H1 (cell line): ENCODE data around the gene SH2D4B. TPM values are rescaled to one million over a fixed set of nuclear protein-coding genes. Genes with fewer than 3 reads are reported as not detected.
A peak's percentile ranks its signal among the peaks of the same experiment; 100 is the strongest.

Experiments
- CTCF ChIA-PET: fragments of 300-600 bp; sonication (Branson Sonifier 250); formaldehyde crosslinking; loops from one replicate; lab custom pipeline; 2021; ENCODE audit not compliant: partially characterized antibody; lab: Charles Lee
- POLR2A ChIA-PET: fragments of 300-600 bp; sonication (Branson Sonifier 250); formaldehyde crosslinking; loops from one replicate; lab custom pipeline; 2021; ENCODE audit warnings: inconsistent platforms; ENCODE audit not compliant: partially characterized antibody; lab: Charles Lee
- DNase-seq, 2 experiments: peaks; one replicate each; pipeline versions ENCODE4 v3.0.0 to v3.0.0-alpha.2; 2010 to 2022; ENCODE audit warnings: low spot score in 2 of 2, low read depth in 1 of 2, mixed read lengths in 1 of 2
- FAIRE-seq: peaks from 2 replicates; lab custom pipeline; 2011; peaks lifted over from hg19 to GRCh38; lab: Jason Lieb, UNC
- H2AFZ ChIP-seq: 2 replicates; pipeline ENCODE4 v1.8.1; 2012; ENCODE audit warnings: low read length, inconsistent platforms
- H2AK5ac ChIP-seq: 2 replicates; pipeline ENCODE4 v1.6.1; 2013; ENCODE audit warnings: low read depth, low read length
- H2BK120ac ChIP-seq: replicated peaks from 2 replicates; pipeline ENCODE3; 2013; ENCODE audit warnings: low read depth, low read length, inconsistent platforms
- H2BK12ac ChIP-seq: 2 replicates; pipeline ENCODE4 v1.6.1; 2013; ENCODE audit warnings: low read depth, low read length
- H2BK15ac ChIP-seq: 2 replicates; pipeline ENCODE4 v1.6.1; 2013; ENCODE audit warnings: low read length
- H2BK20ac ChIP-seq: 2 replicates; pipeline ENCODE4 v1.6.1; 2013; ENCODE audit warnings: low read length
- H2BK5ac ChIP-seq: 2 replicates; pipeline ENCODE4 v1.6.1; 2013; ENCODE audit warnings: low read depth, low read length
- H3K14ac ChIP-seq: 2 replicates; pipeline ENCODE4 v1.6.1; 2013; ENCODE audit warnings: inconsistent platforms; ENCODE audit not compliant: insufficient read length
- H3K18ac ChIP-seq: 2 replicates; pipeline ENCODE4 v1.6.1; 2013; ENCODE audit warnings: low read length; ENCODE audit errors: extremely low read depth
- H3K23ac ChIP-seq: 2 replicates; pipeline ENCODE4 v1.6.1; 2013; ENCODE audit warnings: inconsistent platforms; ENCODE audit not compliant: insufficient read length
- H3K23me2 ChIP-seq: 2 replicates; pipeline ENCODE4 v1.6.1; 2013; ENCODE audit warnings: low read depth, low read length
- H3K27ac ChIP-seq: 2 replicates; pipeline ENCODE4 v1.6.1; 2011; ENCODE audit warnings: low read depth, low read length, inconsistent platforms
- H3K27me3 ChIP-seq, 4 experiments: replicated peaks in 1 of 4; 1 replicate in 1 of 4; 2 replicates in 3 of 4; pipeline versions ENCODE4 v1.6.1 to v1.8.1; 2011 to 2013; ENCODE audit warnings: low read length in 3 of 4, mild to moderate bottlenecking in 3 of 4, inconsistent platforms in 2 of 4, mixed read lengths in 2 of 4, moderate library complexity in 1 of 4; ENCODE audit not compliant: control insufficient read depth in 3 of 4, insufficient read depth in 3 of 4; ENCODE audit errors: extremely low read depth in 1 of 4
- H3K36me3 ChIP-seq, 4 experiments: 2 replicates each; pipeline versions ENCODE4 v1.6.1 to v1.8.1; 2011 to 2013; ENCODE audit warnings: mild to moderate bottlenecking in 4 of 4, low read length in 3 of 4, moderate library complexity in 2 of 4, control low read depth in 1 of 4, inconsistent platforms in 1 of 4; ENCODE audit not compliant: insufficient read depth in 4 of 4, control insufficient read depth in 2 of 4
- H3K4ac ChIP-seq: replicated peaks from 2 replicates; pipeline ENCODE3; 2013; ENCODE audit warnings: low read length, low read depth, mixed read lengths, inconsistent platforms; ENCODE audit not compliant: insufficient read length
- H3K4me1 ChIP-seq, 4 experiments: replicated peaks in 1 of 4; 1 replicate in 1 of 4; 2 replicates in 3 of 4; pipeline versions ENCODE4 v1.6.1 to v1.8.1; 2011 to 2013; ENCODE audit warnings: low read length in 3 of 4, inconsistent platforms in 2 of 4, mixed read lengths in 1 of 4; ENCODE audit not compliant: insufficient read depth in 4 of 4, control insufficient read depth in 3 of 4
- H3K4me2 ChIP-seq, 2 experiments: 2 replicates each; pipeline versions ENCODE4 v1.6.1 to v1.8.1; 2011 to 2013; ENCODE audit warnings: low read depth in 2 of 2, low read length in 2 of 2, control low read depth in 1 of 2, inconsistent platforms in 1 of 2, mild to moderate bottlenecking in 1 of 2; ENCODE audit not compliant: insufficient read depth in 1 of 2
- H3K4me3 ChIP-seq, 4 experiments: fragments of 200-600, 300-600 bp in 1 of 4; sonication (generic), shearing (Covaris generic), sonication (Bioruptor Twin) in 1 of 4; 2 replicates each; pipeline versions ENCODE4 v1.5.1 to v1.8.1; 2011 to 2016; ENCODE audit warnings: low read length in 4 of 4, low read depth in 3 of 4, control low read depth in 2 of 4, inconsistent platforms in 2 of 4, mild to moderate bottlenecking in 2 of 4, mixed read lengths in 1 of 4, moderate library complexity in 1 of 4; ENCODE audit not compliant: insufficient read depth in 2 of 4; ENCODE audit errors: extremely low read depth in 1 of 4
- H3K56ac ChIP-seq: replicated peaks from 2 replicates; pipeline ENCODE3; 2013; ENCODE audit warnings: low read depth, mild to moderate bottlenecking, mixed read lengths, low read length, inconsistent platforms; ENCODE audit not compliant: insufficient read length
- H3K79me1 ChIP-seq: 2 replicates; pipeline ENCODE4 v1.6.1; 2013; ENCODE audit warnings: low read depth, low read length, control low read depth
- H3K79me2 ChIP-seq, 2 experiments: 2 replicates each; pipeline versions ENCODE4 v1.6.1 to v1.8.1; 2012 to 2013; ENCODE audit warnings: low read length in 2 of 2, mild to moderate bottlenecking in 2 of 2, inconsistent platforms in 1 of 2; ENCODE audit not compliant: insufficient read depth in 2 of 2, control insufficient read depth in 1 of 2
- H3K9ac ChIP-seq, 4 experiments: replicated peaks in 1 of 4; 1 replicate in 1 of 4; 2 replicates in 3 of 4; pipeline versions ENCODE4 v1.6.1 to v1.8.1; 2011 to 2013; ENCODE audit warnings: low read depth in 3 of 4, low read length in 3 of 4, control low read depth in 2 of 4, mild to moderate bottlenecking in 2 of 4, moderate library complexity in 2 of 4, inconsistent platforms in 1 of 4; ENCODE audit errors: extremely low read depth in 1 of 4
- H3K9me3 ChIP-seq, 2 experiments: 2 replicates each; pipeline versions ENCODE4 v1.6.1 to v1.8.1; 2012 to 2013; ENCODE audit warnings: mild to moderate bottlenecking in 2 of 2, moderate library complexity in 2 of 2, control low read depth in 1 of 2, inconsistent platforms in 1 of 2, low read depth in 1 of 2, low read length in 1 of 2, mixed read lengths in 1 of 2; ENCODE audit not compliant: insufficient read depth in 2 of 2
- H4K20me1 ChIP-seq, 2 experiments: replicated peaks in 1 of 2; 2 replicates each; pipeline versions ENCODE3 to v1.8.1; 2011 to 2013; ENCODE audit warnings: inconsistent platforms in 2 of 2, low read length in 2 of 2, mild to moderate bottlenecking in 1 of 2; ENCODE audit not compliant: insufficient read depth in 2 of 2, control insufficient read depth in 1 of 2
- H4K5ac ChIP-seq: 2 replicates; pipeline ENCODE4 v1.6.1; 2013; ENCODE audit warnings: low read length, low read depth, mixed read lengths, inconsistent platforms; ENCODE audit not compliant: insufficient read length
- H4K8ac ChIP-seq: 2 replicates; pipeline ENCODE4 v1.8.0; 2013; ENCODE audit warnings: mild to moderate bottlenecking, moderate library complexity, low read length, inconsistent platforms; ENCODE audit not compliant: insufficient read depth; ENCODE audit errors: extremely low read depth
- H4K91ac ChIP-seq: replicated peaks from 2 replicates; pipeline ENCODE3; 2013; ENCODE audit warnings: low read length, mixed read lengths, inconsistent platforms; ENCODE audit not compliant: insufficient read length
- CEBPB ChIP-seq: IDR thresholded peaks from 2 replicates; pipeline ENCODE4 v1.6.1; 2012; ENCODE audit warnings: low read depth, low read length
- MAFK ChIP-seq: IDR thresholded peaks from 2 replicates; pipeline ENCODE4 v1.6.1; 2012; ENCODE audit warnings: low read depth, mild to moderate bottlenecking, improper control_type of control experiment, low read length
- NANOG ChIP-seq: IDR thresholded peaks from 2 replicates; pipeline ENCODE4 v1.6.1; 2011; ENCODE audit warnings: low read length, low read depth, mild to moderate bottlenecking, inconsistent platforms; ENCODE audit not compliant: insufficient read depth, poor library complexity, severe bottlenecking
- WGBS, 2 experiments: shearing (Covaris generic) in 1 of 2; methylation state at CpG; one replicate each; pipeline versions ENCODE4 v1.1.6 to v1.1.7; 2013 to 2015; ENCODE audit warnings: low lambda C conversion rate in 2 of 2, mixed read lengths in 2 of 2, inconsistent platforms in 1 of 2, low coverage in 1 of 2, missing lambda C conversion rate in 1 of 2; ENCODE audit not compliant: insufficient replicate concordance in 2 of 2, insufficient coverage in 1 of 2, insufficient read length in 1 of 2; ENCODE audit errors: extremely low coverage in 1 of 2, missing lambda C conversion rate in 1 of 2; 5-methylcytosine and 5-hydroxymethylcytosine counted together
- polyA plus RNA-seq, 7 experiments: library from polyadenylated mRNA; depleted of rRNA in 3 of 7; stranded (reverse) in 5 of 7; unstranded in 2 of 7; fragments of >200 nt in 5 of 7; fragments of 200-250 nt in 2 of 7; gene quantifications; 1 replicate in 5 of 7; 2 replicates in 1 of 7; 4 replicates in 1 of 7; pipeline versions ENCODE4 v1.2.1 to v1.2.3, GENCODE V29; 2011 to 2013; ENCODE audit warnings: missing spikeins in 2 of 7, mixed read lengths in 2 of 7
- total RNA-seq: library from RNA; stranded (reverse); fragmentation: NEBNext Ultra II Directional; extraction: Animal tissue kit (Norgen Biotek cat#: 25700); gene quantifications from 2 replicates; pipeline ENCODE4 v1.2.1, GENCODE V29; 2021

The SH2D4B gene
- total and polyA plus RNA-seq, 2 of the 8 experiments (the other 6 are each of a cell fraction or from before 2014, with no cell fraction given) = 0.06 to 0.13 TPM

DNA sequence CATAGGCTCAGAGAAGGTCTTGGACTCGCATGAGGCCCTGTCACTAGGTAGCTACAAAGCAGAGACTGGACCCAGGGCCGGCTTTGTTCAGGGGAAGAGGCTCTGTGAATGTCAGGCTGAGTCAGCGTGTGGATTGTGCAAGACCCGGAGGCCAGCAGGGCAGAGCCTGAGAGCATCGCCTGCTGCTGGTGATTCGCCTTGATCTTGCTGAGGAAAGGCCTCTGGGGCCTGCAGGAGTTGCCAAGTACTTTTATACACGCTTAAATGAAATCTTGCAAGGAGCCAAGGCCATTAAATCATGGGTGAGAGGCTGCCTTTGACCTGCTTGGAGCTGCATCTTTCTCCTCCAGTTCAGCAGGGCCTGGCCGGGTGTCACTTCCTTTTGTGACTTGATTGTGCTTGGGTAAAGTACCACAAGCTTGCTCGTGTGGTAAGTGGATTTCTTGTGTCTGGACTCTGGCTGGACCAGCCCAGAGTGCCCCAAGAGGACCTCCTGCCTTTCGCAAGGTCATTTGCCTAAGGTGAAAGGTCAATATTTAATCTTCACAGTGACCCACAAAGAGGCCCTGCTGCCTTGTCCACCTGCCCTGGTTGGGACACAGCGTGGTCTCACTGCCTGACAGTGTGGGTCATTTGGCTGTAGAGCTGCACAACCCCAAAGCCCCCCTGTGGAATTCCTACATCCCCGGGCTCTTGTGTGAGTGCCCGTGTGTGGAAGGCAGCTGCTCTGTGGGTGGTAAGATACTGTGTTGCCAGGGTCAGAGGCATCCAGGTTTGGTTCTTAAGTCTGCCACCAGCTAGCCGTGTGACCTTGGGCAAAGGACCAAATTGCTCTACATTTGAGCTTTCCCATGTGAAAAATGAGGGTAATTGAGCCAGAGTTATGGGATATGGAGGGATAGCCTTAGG, 38.6 kb upstream of the SH2D4B start:
- Histone ChIP-seq H3K27ac (no peak overlapping the region), H3K23ac (no peak overlapping the region), H3K79me2 (peaks cover 2 to 76% of the 10 kb centered on the region in 2 experiments; a peak in 3 of 4 replicates), H3K4me1 (peaks cover 8 to 30% (median 15%) of the 10 kb centered on the region in 4 experiments), H2BK15ac (no peak overlapping the region), H2BK20ac (no peak overlapping the region), H4K8ac (no peak overlapping the region), H2BK5ac (0 out of 2 replicates have a peak overlapping the region, but pooled peaks have one; percentile 35), H3K27me3 (no peaks in the 10 kb centered on the region), H3K4ac (no peak overlapping the region), H3K9me3 (no peaks in the 10 kb centered on the region), H4K20me1 (peaks cover 17 to 21% of the 10 kb centered on the region in 2 experiments), H2BK12ac (no peak overlapping the region), H3K14ac (no peak overlapping the region), H3K4me2 (no peak overlapping the region), H3K36me3 (no peaks in the 10 kb centered on the region), H4K91ac (no peak overlapping the region), H3K56ac (no peak overlapping the region), H2AFZ (no peak overlapping the region), H4K5ac (no peak overlapping the region), H2AK5ac (no peak overlapping the region), H3K23me2 (no peaks in the 10 kb centered on the region; the same call in 1 of the 2 replicates), H2BK120ac (no peak overlapping the region), H3K9ac (no peak overlapping the region), H3K18ac (no peak overlapping the region), H3K79me1 (peaks cover 16% of the 10 kb centered on the region), H3K4me3 (no peak overlapping the region)
- ChIA-PET CTCF (interaction anchor here (0.6 to 21.9 kb wide), 10 partner anchors 8 to 1231 kb away, joined by 3 to 1263 read pairs (median 5); partner anchors contain the start of gene TSPAN14), POLR2A (no interaction called here)
- 81% methylated on average over 14 of the region's 14 CpGs; no CpG with 5 or more reads in 1 of the 2 experiments for WGBS, 2 experiments
- DNase-seq (no peak), FAIRE-seq (no peak)
- TF ChIP-seq MAFK = peak; percentile 25; the same call in 1 of the 2 replicates
- TF ChIP-seq CEBPB = peak; percentile 95
- no peak for TF ChIP-seq NANOG
